NCI-H128 (cell line): ENCODE data around the gene TGM5.
"Not testable (repeated sequence)": the region's sequence is repeated elsewhere in the genome, so short reads cannot be mapped to it uniquely, and the experiment has no call there.

Experiments used
- DNase-seq: peaks from one replicate; lab custom pipeline; 2025; ENCODE audit not compliant: unreplicated experiment; lab: John Stamatoyannopoulos, UW

TGM5 gene

GRCh38 chr15:43266834-43267233 is at the start of gene TGM5:
Gene TGM5 (minus strand): TSS chr15:43266928. CDS start chr15:43266849, 79 bp downstream.
- DNase-seq = no peak

GRCh38 chr15:43314171-43314570 is 47.4 kb upstream of the TGM5 start:
- no peak for DNase-seq

- no peak for DNase-seq
Measured at GRCh38 chr15:43312378-43312777, 45.6 kb upstream of the TGM5 start.

- DNase-seq = no peak
Measured at GRCh38 chr15:43302205-43302817, 35.6 kb upstream of the TGM5 start, which contains the start of gene TGM7. Gene TGM7 (minus strand): TSS chr15:43302255.

- no peak for DNase-seq
Measured at GRCh38 chr15:43299884-43300283, 33.2 kb upstream of the TGM5 start.

GRCh38 chr15:43299411-43299810 is 32.7 kb upstream of the TGM5 start:
- no peak for DNase-seq

GRCh38 chr15:43294091-43294706 is 27.5 kb upstream of the TGM5 start:
- no peak for DNase-seq

- DNase-seq = no peak
Measured at GRCh38 chr15:43293432-43293831, 26.7 kb upstream of the TGM5 start.

- DNase-seq = no peak
Measured at GRCh38 chr15:43292375-43293078, 25.8 kb upstream of the TGM5 start.

GRCh38 chr15:43289656-43290055 is 22.9 kb upstream of the TGM5 start:
- DNase-seq = not testable (repeated sequence)

GRCh38 chr15:43287254-43287653 is 20.5 kb upstream of the TGM5 start:
- DNase-seq = no peak

- no peak for DNase-seq
Measured at GRCh38 chr15:43286074-43286473, 19.3 kb upstream of the TGM5 start.

GRCh38 chr15:43285609-43286037 is 18.9 kb upstream of the TGM5 start:
- DNase-seq = peak; percentile 29

- no peak for DNase-seq
Measured at GRCh38 chr15:43283526-43283925, 16.8 kb upstream of the TGM5 start.

GRCh38 chr15:43281926-43282602 is 15.3 kb upstream of the TGM5 start:
- no peak for DNase-seq

- no peak for DNase-seq
Measured at GRCh38 chr15:43280996-43281395, 14.3 kb upstream of the TGM5 start.

- DNase-seq = no peak
Measured at GRCh38 chr15:43279496-43279895, 12.8 kb upstream of the TGM5 start.

GRCh38 chr15:43278869-43279268 is 12.1 kb upstream of the TGM5 start:
- DNase-seq = no peak

- DNase-seq = no peak
Measured at GRCh38 chr15:43277901-43278300, 11.2 kb upstream of the TGM5 start.

- no peak for DNase-seq
Measured at GRCh38 chr15:43277231-43277823, 10.6 kb upstream of the TGM5 start.

GRCh38 chr15:43276563-43277200 is 10.0 kb upstream of the TGM5 start:
- DNase-seq = no peak
